ENCODE data around the gene P4HA2.
A peak's percentile ranks its signal among the peaks of the same experiment; 100 is the strongest.

P4HA2 gene

DNA sequence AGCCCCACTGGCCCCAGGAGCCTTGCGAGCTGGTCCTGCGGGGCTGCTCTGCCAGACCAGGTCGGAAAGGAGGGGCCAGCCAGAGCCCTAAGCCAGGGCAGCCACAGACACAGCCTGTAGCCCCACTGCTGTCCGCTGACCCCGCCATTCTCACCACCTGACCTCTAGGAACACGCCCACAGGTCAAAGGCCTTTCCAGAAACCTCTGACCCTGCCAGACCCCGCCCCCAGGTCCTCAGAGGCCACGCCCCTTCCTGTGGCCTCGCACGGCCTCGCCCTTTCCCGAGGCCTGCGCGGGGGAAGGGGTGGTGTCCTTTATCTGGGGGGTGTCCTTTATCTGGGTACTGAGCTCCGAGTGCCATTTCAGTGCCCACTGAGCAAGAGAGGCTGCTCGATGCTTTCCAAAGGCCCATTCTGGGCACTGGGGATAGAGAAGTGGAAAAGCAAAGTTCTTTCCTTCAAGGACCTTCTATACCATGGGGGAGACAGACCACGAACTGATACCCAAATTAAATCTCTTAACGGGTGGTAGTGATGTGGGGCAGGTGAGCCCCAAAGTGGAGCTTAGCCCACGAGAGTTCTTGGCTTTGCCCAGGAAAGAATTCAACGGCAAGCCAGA, 46.5 kb downstream of the P4HA2 start:
- no peak for TF ChIP-seq CEBPB (IDR thresholded peaks at IDR 0.05)

DNA sequence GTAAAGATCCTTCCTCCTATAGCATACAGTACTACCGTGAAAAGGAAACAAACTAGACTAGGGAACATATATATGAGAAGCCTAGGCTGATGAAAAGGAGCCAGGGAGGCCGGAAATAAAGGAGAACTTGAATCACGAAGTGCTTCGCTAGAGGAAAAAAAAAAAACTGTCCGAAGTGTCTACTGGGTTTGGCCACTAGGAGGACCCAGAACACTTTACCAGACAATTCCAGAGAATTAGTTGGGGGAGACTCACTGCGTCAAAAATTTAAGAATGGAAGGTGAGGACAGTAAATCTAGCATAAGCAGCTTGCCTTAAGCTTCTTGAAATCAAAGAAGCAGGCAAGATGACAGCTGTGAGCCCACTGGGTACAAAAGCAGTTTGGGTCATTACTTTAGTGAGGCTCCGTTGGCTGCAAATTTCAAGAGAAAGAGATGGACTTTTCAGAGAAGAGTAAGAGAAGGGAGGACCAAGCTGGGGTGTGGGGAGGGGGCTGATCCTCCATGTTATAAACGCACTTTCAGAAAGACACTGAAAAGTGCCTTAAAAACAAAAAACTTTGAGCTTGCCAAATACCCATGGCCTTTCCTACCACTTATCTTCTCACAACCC, 47.4 kb downstream of the P4HA2 start:
- TF ChIP-seq CEBPB (IDR thresholded peaks at IDR 0.05) (no peak), RAD21 (IDR thresholded peaks at IDR 0.05; ENCODE audit: low read depth) (peak; percentile 71)

DNA sequence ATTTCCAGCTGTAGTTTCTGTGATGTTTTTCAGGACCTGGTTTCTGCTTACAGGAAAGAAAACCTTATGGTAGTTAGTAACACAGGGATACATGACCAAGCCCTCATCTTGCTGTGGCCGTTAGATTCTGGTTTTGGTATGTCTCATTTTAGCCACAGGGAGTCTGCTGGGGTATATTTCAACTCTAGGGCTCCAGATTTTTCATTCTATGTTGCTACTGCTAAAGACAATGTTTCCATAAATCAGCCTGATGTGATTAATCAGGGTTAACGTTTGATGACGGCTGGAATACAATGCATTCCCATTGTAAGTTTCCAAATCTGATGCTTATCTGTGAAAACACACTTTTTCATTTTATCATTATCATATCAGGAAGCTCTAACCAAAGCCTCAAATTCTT, 48.2 kb downstream of the P4HA2 start:
- TF ChIP-seq CREB1 (IDR thresholded peaks at IDR 0.05; ENCODE audit: low read depth) (no peak), CEBPB (IDR thresholded peaks at IDR 0.05) (no peak), REST (IDR thresholded peaks at IDR 0.05; ENCODE audit: low read depth) (no peak), FOXM1 (IDR thresholded peaks at IDR 0.05; ENCODE audit: borderline replicate concordance, low read depth) (no peak), TAF1 (IDR thresholded peaks at IDR 0.05; ENCODE audit: low read depth) (no peak), YY1 (IDR thresholded peaks at IDR 0.05; ENCODE audit: low read depth) (no peak), NFIC (IDR thresholded peaks at IDR 0.05) (no peak), ZBTB7A (IDR thresholded peaks at IDR 0.05; ENCODE audit: low read depth) (no peak), RAD21 (IDR thresholded peaks at IDR 0.05; ENCODE audit: low read depth) (no peak), TCF12 (IDR thresholded peaks at IDR 0.05; ENCODE audit: low read depth) (no peak), EP300 (IDR thresholded peaks at IDR 0.05; ENCODE audit: borderline replicate concordance) (no peak), EGR1 (IDR thresholded peaks at IDR 0.05) (no peak), TEAD4 (IDR thresholded peaks at IDR 0.05) (no peak)
- TF ChIP-seq, protein P1, sequence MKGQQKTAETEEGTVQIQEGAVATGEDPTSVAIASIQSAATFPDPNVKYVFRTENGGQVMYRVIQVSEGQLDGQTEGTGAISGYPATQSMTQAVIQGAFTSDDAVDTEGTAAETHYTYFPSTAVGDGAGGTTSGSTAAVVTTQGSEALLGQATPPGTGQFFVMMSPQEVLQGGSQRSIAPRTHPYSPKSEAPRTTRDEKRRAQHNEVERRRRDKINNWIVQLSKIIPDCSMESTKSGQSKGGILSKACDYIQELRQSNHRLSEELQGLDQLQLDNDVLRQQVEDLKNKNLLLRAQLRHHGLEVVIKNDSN (IDR thresholded peaks at IDR 0.05) = no peak

GRCh38 chr5:132177691-132178149, 49.9 kb downstream of the P4HA2 start:
- TF ChIP-seq TEAD4 (IDR thresholded peaks at IDR 0.05) = no peak
- no peak for TF ChIP-seq TCF12 (IDR thresholded peaks at IDR 0.05; ENCODE audit: low read depth)
- no peak for TF ChIP-seq EP300 (IDR thresholded peaks at IDR 0.05; ENCODE audit: borderline replicate concordance)
- TF ChIP-seq REST (IDR thresholded peaks at IDR 0.05; ENCODE audit: low read depth) = no peak
- TF ChIP-seq CEBPB (IDR thresholded peaks at IDR 0.05) = no peak
- no peak for TF ChIP-seq ZBTB7A (IDR thresholded peaks at IDR 0.05; ENCODE audit: low read depth)
- no peak for TF ChIP-seq FOXM1 (IDR thresholded peaks at IDR 0.05; ENCODE audit: borderline replicate concordance, low read depth)
- TF ChIP-seq EGR1 (IDR thresholded peaks at IDR 0.05) = no peak
- no peak for TF ChIP-seq YY1 (IDR thresholded peaks at IDR 0.05; ENCODE audit: low read depth)
- TF ChIP-seq, protein P2, sequence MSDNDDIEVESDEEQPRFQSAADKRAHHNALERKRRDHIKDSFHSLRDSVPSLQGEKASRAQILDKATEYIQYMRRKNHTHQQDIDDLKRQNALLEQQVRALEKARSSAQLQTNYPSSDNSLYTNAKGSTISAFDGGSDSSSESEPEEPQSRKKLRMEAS (IDR thresholded peaks at IDR 0.05) = no peak
- TF ChIP-seq, protein P1 (IDR thresholded peaks at IDR 0.05) = no peak
- no peak for TF ChIP-seq CREB1 (IDR thresholded peaks at IDR 0.05; ENCODE audit: low read depth)
- TF ChIP-seq RAD21 (IDR thresholded peaks at IDR 0.05; ENCODE audit: low read depth) = no peak
- no peak for TF ChIP-seq NFIC (IDR thresholded peaks at IDR 0.05)
- TF ChIP-seq TAF1 (IDR thresholded peaks at IDR 0.05; ENCODE audit: low read depth) = no peak

GRCh38 chr5:132176987-132177386, 50.7 kb downstream of the P4HA2 start:
- TF ChIP-seq FOXM1 (IDR thresholded peaks at IDR 0.05; ENCODE audit: borderline replicate concordance, low read depth) = no peak
- TF ChIP-seq NFIC (IDR thresholded peaks at IDR 0.05) = no peak
- TF ChIP-seq, protein P1 (IDR thresholded peaks at IDR 0.05) = no peak
- TF ChIP-seq YY1 (IDR thresholded peaks at IDR 0.05; ENCODE audit: low read depth) = no peak
- no peak for TF ChIP-seq EGR1 (IDR thresholded peaks at IDR 0.05)
- no peak for TF ChIP-seq ZBTB7A (IDR thresholded peaks at IDR 0.05; ENCODE audit: low read depth)

GRCh38 chr5:132176521-132176945, 51.1 kb downstream of the P4HA2 start:
- TF ChIP-seq CEBPB (IDR thresholded peaks at IDR 0.05) (no peak), EP300 (IDR thresholded peaks at IDR 0.05; ENCODE audit: borderline replicate concordance) (no peak), NFIC (IDR thresholded peaks at IDR 0.05) (no peak), REST (IDR thresholded peaks at IDR 0.05; ENCODE audit: low read depth) (no peak), CREB1 (IDR thresholded peaks at IDR 0.05; ENCODE audit: low read depth) (no peak), EGR1 (IDR thresholded peaks at IDR 0.05) (no peak), YY1 (IDR thresholded peaks at IDR 0.05; ENCODE audit: low read depth) (no peak), ZBTB7A (IDR thresholded peaks at IDR 0.05; ENCODE audit: low read depth) (no peak), TAF1 (IDR thresholded peaks at IDR 0.05; ENCODE audit: low read depth) (no peak), TCF12 (IDR thresholded peaks at IDR 0.05; ENCODE audit: low read depth) (no peak), RAD21 (IDR thresholded peaks at IDR 0.05; ENCODE audit: low read depth) (no peak), FOXM1 (IDR thresholded peaks at IDR 0.05; ENCODE audit: borderline replicate concordance, low read depth) (no peak), TEAD4 (IDR thresholded peaks at IDR 0.05) (no peak)
- TF ChIP-seq, protein P1 (IDR thresholded peaks at IDR 0.05) = no peak
- TF ChIP-seq, protein P2 (IDR thresholded peaks at IDR 0.05) = no peak

All from Ishikawa (cell line).